Measurements from ENCODE around the gene SCML1. TPM values are rescaled to one million over a fixed set of nuclear protein-coding genes. Genes with fewer than 3 reads are reported as not detected.

Gene SCML1
- 10 to 100 TPM; 59.1 to 60.3 TPM for total RNA-seq
- 13.3 TPM for polyA plus RNA-seq (2013, experiment 1 of 2)
- 10.3 TPM for polyA plus RNA-seq (2013, experiment 2 of 2)
- total RNA-seq = 2.8 to 122 (median 43.2) reads per million in 172 experiments

GRCh38 chrX:17736856-17737709 is at the start of gene SCML1:
TSS of gene SCML1 (plus strand) at chrX:17737493. CDS start at chrX:17744187, 6,694 bp downstream.
- H3K9me3 Mint-ChIP-seq = no peaks in the 10 kb centered on the region
- H3K36me3 Mint-ChIP-seq (ENCODE audit: low read depth) = peaks cover 14% of the 10 kb centered on the region
- Histone ChIP-seq H3K36me3 (ENCODE audit: insufficient read depth, low read length) (no peaks in the 10 kb centered on the region), H3K27ac (ENCODE audit: low read depth in 1 of 2, low read length in 2 of 2) (peak within 1 kb of the TSS; percentile 81 to 96), H3K4me1 (ENCODE audit: insufficient read depth, low read length) (peaks cover 11% of the 10 kb centered on the region), H3K9me3 (ENCODE audit: control insufficient read depth in 1 of 2, insufficient read depth in 1 of 2, low read length in 2 of 2) (no peaks in the 10 kb centered on the region), H3K4me3 (ENCODE audit: low read length) (peak within 1 kb of the TSS; percentile 69), H3K27me3 (ENCODE audit: control insufficient read depth in 1 of 2, insufficient read depth in 2 of 2, low read length in 2 of 2) (peaks cover 0 to 2% of the 10 kb centered on the region in 2 experiments)
- peak within 1 kb of the TSS; percentile 92 for H3K4me3 Mint-ChIP-seq
- H3K4me1 Mint-ChIP-seq (ENCODE audit: low read depth) = peaks cover 43% of the 10 kb centered on the region
- no peak for TF ChIP-seq CTCF (IDR thresholded peaks at IDR 0.05)
- ChIA-PET POLR2A (interaction anchor here (0.6 to 1.8 kb wide), 6 partner anchors 42 to 1018 kb away, joined by 3 to 9 read pairs (median 4); partner anchors contain the start of gene SYAP1), CTCF (no interaction called here)
- DNase-seq = peak; percentile 76 to 94 (median 86)
- intact Hi-C loops (cut with DNase I, micrococcal nuclease) = loop anchor here (2.0 to 10.0 kb wide), 5 partner anchors 688 to 1608 kb away; partner anchors contain the start of genes PDHA1 (in 2 of the 2), CDKL5 (in 1 of the 2) and PHKA2 (in 1 of the 2)
- H3K27me3 Mint-ChIP-seq = no peaks in the 10 kb centered on the region
- peak; percentile 70 for ATAC-seq (ENCODE audit: poor library complexity)
- peak within 1 kb of the TSS; percentile 89 for H3K27ac Mint-ChIP-seq

GRCh38 chrX:17687648-17688047 is 49.6 kb upstream of the SCML1 start:
- peaks cover 10% of the 10 kb centered on the region for H3K4me1 Mint-ChIP-seq (ENCODE audit: low read depth)
- H3K4me3 ChIP-seq (ENCODE audit: low read length) = no peak overlapping the region
- H3K4me3 Mint-ChIP-seq = no peak overlapping the region
- H3K9me3 ChIP-seq (ENCODE audit: control insufficient read depth in 1 of 2, insufficient read depth in 1 of 2, low read length in 2 of 2) = no peaks in the 10 kb centered on the region
- H3K4me1 ChIP-seq (ENCODE audit: insufficient read depth, low read length) = no peaks in the 10 kb centered on the region
- CTCF ChIA-PET = no interaction called here
- H3K36me3 ChIP-seq (ENCODE audit: insufficient read depth, low read length) = no peaks in the 10 kb centered on the region
- POLR2A ChIA-PET = no interaction called here
- intact Hi-C loops (cut with DNase I, micrococcal nuclease) = no loop called here
- ATAC-seq (ENCODE audit: poor library complexity) (no peak), DNase-seq (no peak)
- TF ChIP-seq CTCF (IDR thresholded peaks at IDR 0.05) = no peak
- no peaks in the 10 kb centered on the region for H3K27me3 Mint-ChIP-seq
- H3K27me3 ChIP-seq (ENCODE audit: control insufficient read depth in 1 of 2, insufficient read depth in 2 of 2, low read length in 2 of 2) = no peaks in the 10 kb centered on the region
- H3K9me3 Mint-ChIP-seq = no peaks in the 10 kb centered on the region
- no peak overlapping the region for H3K27ac Mint-ChIP-seq
- no peaks in the 10 kb centered on the region for H3K36me3 Mint-ChIP-seq (ENCODE audit: low read depth)
- no peak overlapping the region for H3K27ac ChIP-seq (ENCODE audit: low read depth in 1 of 2, low read length in 2 of 2)

- DNase-seq = peak in 9 of 14 experiments; percentile 0 to 65 (median 22)
- H3K27me3 ChIP-seq (ENCODE audit: control insufficient read depth in 1 of 2, insufficient read depth in 2 of 2, low read length in 2 of 2) = no peaks in the 10 kb centered on the region
Observed at GRCh38 chrX:17689971-17690409, 47.3 kb upstream of the SCML1 start.

More at GRCh38 chrX:17689971-17690409, 47.3 kb upstream of the SCML1 start:
- no peaks in the 10 kb centered on the region for H3K4me1 ChIP-seq (ENCODE audit: insufficient read depth, low read length)
- H3K27ac ChIP-seq (ENCODE audit: low read depth in 1 of 2, low read length in 2 of 2) = no peak overlapping the region
- H3K36me3 ChIP-seq (ENCODE audit: insufficient read depth, low read length) = no peaks in the 10 kb centered on the region
- Mint-ChIP-seq H3K9me3 (no peaks in the 10 kb centered on the region), H3K4me1 (ENCODE audit: low read depth) (peaks cover 5% of the 10 kb centered on the region), H3K27ac (no peak overlapping the region), H3K36me3 (ENCODE audit: low read depth) (no peaks in the 10 kb centered on the region), H3K4me3 (no peak overlapping the region), H3K27me3 (no peaks in the 10 kb centered on the region)
- TF ChIP-seq CTCF (IDR thresholded peaks at IDR 0.05) = peak; percentile 38
- intact Hi-C loops (cut with DNase I, micrococcal nuclease) = loop anchor here in 1 of 2 experiments (2.0 to 5.0 kb wide), 2 partner anchors 153 to 447 kb away; no protein-coding TSS in a partner anchor
- ATAC-seq (ENCODE audit: poor library complexity) = peak; percentile 73
- no peak overlapping the region for H3K4me3 ChIP-seq (ENCODE audit: low read length)
- no peaks in the 10 kb centered on the region for H3K9me3 ChIP-seq (ENCODE audit: control insufficient read depth in 1 of 2, insufficient read depth in 1 of 2, low read length in 2 of 2)
- ChIA-PET POLR2A (no interaction called here), CTCF (interaction anchor here (1.2 kb wide), 1 partner anchor 447 kb away, joined by 3 read pairs; no protein-coding TSS in a partner anchor)

Data from CD4-positive, alpha-beta T cell (primary cell).